Right lobe of liver (tissue), 4 donors: ENCODE measurements around the gene SLITRK3.

Experiments used
- CTCF ChIP-seq, 4 donors: fragments of 200-600 bp in 3 of 4; fragments of 450-650 bp in 1 of 4; IDR thresholded peaks; one replicate each; pipeline versions ENCODE4 v1.5.1 to v1.8.0; 2016 to 2022; ENCODE audit warnings: antibody characterized with exemption in 4 of 4, mild to moderate bottlenecking in 2 of 4
- POLR2A ChIP-seq: fragments of 450-650 bp; IDR thresholded peaks from one replicate; pipeline ENCODE4 v1.6.1; 2017; ENCODE audit warnings: antibody characterized with exemption, mild to moderate bottlenecking
- donor health status: DM: no; HTN: no; CAD: no.
- donor health status: DM: no; HTN: no; CAD: no.
- donor health status: DM: no; HTN: yes; CAD: no.

- no peak for TF ChIP-seq POLR2A
- TF ChIP-seq CTCF (IDR thresholded peaks at IDR 0.05): no peak
Measured at GRCh38 chr3:165156757-165157420, 39.3 kb downstream of the SLITRK3 start.
